ENCODE results near the gene GLYATL1B.
"Not testable (repeated sequence)": the region's sequence is repeated elsewhere in the genome, so short reads cannot be mapped to it uniquely, and the experiment has no call there.

Gene GLYATL1B

GRCh38 chr11:59086007-59086406 is at the start of gene GLYATL1B:
Gene GLYATL1B (plus strand): TSS chr11:59086307. CDS start chr11:59086307, 0 bp downstream.
- DNase-seq, result not testable (repeated sequence)

DNA sequence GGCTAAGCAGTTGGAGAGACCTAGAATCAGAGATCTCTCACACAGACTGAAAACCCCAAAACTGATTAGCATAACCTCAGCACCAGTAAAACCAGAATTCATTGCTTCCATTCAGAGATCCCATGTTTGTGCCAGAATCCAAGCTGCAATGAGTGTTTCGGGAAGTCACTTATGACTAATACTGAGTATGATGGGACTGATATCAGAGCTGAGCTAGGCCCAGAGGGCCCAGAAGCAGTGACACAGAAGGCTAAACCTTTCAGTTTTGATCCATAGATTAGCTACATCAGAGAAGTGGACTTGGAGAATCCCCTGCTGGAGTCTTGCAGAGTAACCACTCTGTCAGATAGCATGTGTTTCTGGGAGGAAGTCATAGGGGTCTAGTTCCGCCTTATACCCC is 49.6 kb upstream of the GLYATL1B start:
- not testable (repeated sequence) for DNase-seq

DNA sequence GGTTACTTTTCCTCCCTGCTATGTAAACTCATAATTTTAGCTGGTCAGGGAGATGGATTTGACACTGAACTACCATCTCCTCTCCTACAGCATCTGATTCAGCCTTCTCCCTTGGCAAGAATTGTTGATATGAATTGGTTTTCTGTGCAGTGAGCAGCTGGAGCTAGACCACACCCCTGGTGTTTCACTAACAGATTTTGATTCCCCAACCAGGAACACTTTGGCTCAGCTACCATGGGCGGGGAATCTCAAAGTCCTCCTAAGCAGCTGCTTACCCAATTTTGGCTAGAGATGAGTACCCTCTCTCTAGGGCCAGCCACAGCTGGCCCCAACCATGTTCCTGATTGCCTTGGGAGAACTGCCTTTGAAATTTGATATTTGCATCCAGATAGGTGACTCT is 48.7 kb upstream of the GLYATL1B start:
- DNase-seq, result not testable (repeated sequence)

GRCh38 chr11:59040607-59041006 is 45.5 kb upstream of the GLYATL1B start:
- peak; percentile 29 for DNase-seq

- not testable (repeated sequence) for DNase-seq
These were observed 34.7 kb upstream of the GLYATL1B start for GRCh38 chr11:59051383-59051782.

GRCh38 chr11:59052355-59052754 is 33.8 kb upstream of the GLYATL1B start:
- not testable (repeated sequence) for DNase-seq

DNA sequence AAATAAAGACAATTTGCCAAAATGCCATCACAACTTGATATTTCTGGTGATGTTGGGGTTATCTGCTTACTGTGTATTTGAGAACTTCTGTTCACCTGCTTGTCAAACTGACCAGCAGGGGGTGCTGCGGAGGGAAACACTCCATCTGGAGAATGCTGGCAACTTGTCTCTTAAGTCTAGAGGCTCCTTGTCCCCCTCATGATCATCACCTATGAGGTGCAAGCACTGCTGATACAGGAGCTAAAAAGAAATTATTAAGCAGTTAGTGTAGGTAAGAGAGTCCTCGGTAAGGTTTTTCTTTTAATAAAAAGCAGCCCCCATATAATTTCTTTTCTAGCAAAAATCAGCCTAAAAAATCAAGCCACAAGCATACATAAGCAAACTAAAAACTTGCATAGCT is 32.7 kb upstream of the GLYATL1B start:
- DNase-seq, result no peak

- DNase-seq, result peak; percentile 20
These were observed 27.7 kb upstream of the GLYATL1B start for GRCh38 chr11:59058120-59059033.

GRCh38 chr11:59060096-59060495 is 26.0 kb upstream of the GLYATL1B start:
- not testable (repeated sequence) for DNase-seq

GRCh38 chr11:59062602-59063529 is 23.2 kb upstream of the GLYATL1B start:
- no peak for DNase-seq

DNA sequence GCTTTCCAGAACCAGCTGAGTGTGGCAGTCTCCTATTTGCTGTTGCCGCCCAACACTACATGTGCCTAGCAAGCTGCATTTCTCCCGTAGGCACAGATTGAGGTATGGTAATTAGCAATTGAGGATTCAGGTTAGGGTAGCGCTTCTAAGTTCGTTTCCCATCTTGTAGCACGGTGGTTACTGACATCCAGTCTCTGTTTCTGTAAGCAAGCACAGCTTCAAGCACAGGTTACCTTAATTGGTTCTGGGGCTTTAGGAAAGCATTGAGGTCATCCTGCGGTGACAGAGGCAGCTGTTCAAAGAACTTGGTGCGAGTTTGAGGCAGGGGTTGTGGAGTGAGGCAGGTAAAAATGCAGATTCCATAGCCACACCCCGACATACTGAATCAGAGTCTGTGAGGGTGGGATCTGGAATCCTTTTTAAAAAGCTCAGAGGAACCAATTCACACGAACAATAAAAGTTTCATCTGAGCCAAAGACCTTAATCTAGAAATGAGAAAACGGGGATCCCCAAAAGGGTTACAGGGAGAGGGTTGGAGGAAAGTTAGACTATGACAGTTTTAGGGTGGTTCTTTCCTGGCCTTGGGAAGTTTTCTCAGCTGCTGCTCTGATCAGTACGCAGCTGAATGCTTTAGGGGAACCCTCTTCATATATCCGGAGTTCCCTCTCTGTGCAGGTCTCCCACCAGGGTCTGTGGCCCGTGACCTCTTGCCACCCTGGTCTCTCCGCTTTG is 21.9 kb upstream of the GLYATL1B start:
- DNase-seq, result not testable (repeated sequence)

- DNase-seq, result no peak
These were observed 17.0 kb upstream of the GLYATL1B start for GRCh38 chr11:59069087-59069486.

DNA sequence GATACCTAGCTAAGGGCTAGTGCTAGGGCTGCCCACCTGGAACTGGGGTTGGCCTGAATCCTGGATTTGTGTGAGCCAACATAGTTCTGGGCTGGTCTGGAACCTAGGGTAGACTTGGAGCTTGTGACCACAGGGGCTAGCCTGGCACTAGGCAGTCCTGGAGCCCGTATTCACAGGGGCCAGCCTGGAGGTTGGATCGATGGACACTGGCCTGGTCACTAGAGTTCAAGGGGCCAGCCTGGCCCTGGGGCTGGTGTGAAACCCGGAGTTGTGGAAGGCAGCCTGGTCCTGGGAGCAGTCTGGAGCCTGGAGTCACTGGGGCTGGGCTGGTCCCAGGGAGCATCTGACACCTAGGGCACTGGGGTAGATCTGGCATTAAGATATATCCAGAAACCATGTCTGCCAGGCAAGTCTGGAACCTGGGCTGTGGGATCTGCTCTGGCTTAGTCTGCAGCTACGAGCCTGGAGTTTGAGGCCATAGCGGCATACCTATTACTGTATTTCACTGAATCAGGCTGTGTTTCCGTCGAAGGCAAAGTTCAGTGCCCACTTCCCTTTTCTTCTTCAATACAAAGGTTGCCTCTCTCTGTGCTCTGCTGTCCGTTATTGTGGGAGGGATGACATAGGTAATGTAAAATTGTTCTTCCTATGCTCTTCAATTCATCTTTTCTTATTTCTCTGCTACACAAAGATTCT is 9.1 kb upstream of the GLYATL1B start:
- no peak for DNase-seq

DNA sequence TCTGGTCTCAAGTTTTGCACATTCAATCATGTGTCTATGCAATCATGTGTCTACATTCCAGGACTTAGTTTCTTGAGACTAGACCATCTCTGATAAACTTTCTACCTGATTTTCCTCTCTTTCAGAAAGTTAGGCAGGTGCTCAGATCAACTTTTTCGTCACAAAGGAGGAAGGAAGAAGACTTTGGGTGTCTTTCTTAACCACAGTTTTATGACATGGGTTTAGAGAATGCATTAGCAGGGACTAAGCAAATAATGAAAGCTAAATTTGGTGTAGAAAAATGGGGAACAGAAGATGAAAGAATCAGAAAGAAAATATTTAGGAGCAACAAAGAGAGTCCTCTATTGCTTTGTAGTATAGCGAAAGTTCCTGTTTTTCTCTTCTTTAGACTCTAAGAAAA is 7.7 kb upstream of the GLYATL1B start:
- DNase-seq, result no peak

DNA sequence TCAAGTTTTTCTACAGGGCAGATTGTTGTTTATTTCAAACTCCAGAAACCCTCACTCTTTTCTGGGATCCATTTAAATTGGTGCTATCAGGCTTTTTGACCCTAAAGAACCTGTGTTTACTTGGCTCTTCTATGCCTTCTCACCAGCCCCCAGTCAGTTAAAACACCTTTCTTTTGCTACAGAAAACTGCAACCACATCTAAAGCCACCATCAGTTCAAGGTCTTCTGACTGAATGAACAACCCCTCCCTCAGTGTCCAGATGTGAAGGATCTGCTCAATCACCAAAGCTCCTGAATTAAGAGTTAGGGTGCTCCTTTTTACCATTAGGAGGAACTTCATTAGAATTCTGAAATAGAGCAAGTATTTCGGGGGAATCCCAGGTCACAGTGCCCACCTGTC is 7.0 kb upstream of the GLYATL1B start:
- no peak for DNase-seq

GRCh38 chr11:59080421-59080820 is 5.7 kb upstream of the GLYATL1B start:
- not testable (repeated sequence) for DNase-seq

GRCh38 chr11:59081430-59082020 is 4.6 kb upstream of the GLYATL1B start:
- DNase-seq, result not testable (repeated sequence)

GRCh38 chr11:59088162-59088561 is 2.1 kb downstream of the GLYATL1B start:
- no peak for DNase-seq

- DNase-seq, result not testable (repeated sequence)
These were observed 7.5 kb downstream of the GLYATL1B start for GRCh38 chr11:59093576-59093975.

- DNase-seq, result not testable (repeated sequence)
These were observed 9.1 kb downstream of the GLYATL1B start for GRCh38 chr11:59095225-59095624.

DNA sequence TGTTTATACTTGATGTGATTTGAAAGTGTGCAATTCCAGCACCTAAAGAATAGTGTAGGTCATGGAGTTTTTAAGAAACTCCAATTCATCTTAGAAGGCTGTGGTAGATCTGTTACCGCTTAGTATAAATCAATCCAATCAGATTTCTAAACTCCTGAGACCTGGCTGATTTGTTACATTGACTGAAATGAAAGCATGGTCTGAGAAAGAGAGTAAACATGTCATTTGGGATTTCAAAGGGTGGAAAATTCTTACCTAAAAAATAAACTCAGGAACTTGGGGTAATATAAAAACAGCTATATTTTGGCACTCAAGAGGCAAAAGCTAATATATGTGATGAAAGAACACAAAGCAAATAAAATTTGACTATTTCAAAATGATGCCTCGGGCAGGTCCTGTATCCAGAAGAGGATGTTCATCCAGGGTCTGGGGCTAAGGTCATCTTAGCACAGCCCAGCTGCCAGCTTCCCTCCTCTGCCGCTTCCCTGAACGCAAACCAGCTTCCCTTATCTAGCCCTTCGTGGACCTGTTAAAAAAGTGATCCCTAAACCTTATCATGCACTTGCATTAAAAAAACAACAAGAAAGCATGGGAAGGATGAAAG is 10.0 kb downstream of the GLYATL1B start:
- not testable (repeated sequence) for DNase-seq
